GM12892 (cell line): ENCODE measurements around the gene LSS.
"Not testable (repeated sequence)": the region's sequence is repeated elsewhere in the genome, so short reads cannot be mapped to it uniquely, and the experiment has no call there.

Experiments
- POLR2A ChIP-seq: IDR thresholded peaks from 2 replicates; pipeline ENCODE4 v1.6.1; 2011; ENCODE audit warnings: low read depth, low read length, control low read depth
- POLR2AphosphoS5 ChIP-seq: IDR thresholded peaks from 2 replicates; pipeline ENCODE4 v1.6.1; 2011; ENCODE audit warnings: low read depth, low read length, control low read depth
- TAF1 ChIP-seq: IDR thresholded peaks from 2 replicates; pipeline ENCODE4 v1.6.1; 2011; ENCODE audit warnings: low read depth, mild to moderate bottlenecking, control low read depth, low read length, borderline replicate concordance

DNA sequence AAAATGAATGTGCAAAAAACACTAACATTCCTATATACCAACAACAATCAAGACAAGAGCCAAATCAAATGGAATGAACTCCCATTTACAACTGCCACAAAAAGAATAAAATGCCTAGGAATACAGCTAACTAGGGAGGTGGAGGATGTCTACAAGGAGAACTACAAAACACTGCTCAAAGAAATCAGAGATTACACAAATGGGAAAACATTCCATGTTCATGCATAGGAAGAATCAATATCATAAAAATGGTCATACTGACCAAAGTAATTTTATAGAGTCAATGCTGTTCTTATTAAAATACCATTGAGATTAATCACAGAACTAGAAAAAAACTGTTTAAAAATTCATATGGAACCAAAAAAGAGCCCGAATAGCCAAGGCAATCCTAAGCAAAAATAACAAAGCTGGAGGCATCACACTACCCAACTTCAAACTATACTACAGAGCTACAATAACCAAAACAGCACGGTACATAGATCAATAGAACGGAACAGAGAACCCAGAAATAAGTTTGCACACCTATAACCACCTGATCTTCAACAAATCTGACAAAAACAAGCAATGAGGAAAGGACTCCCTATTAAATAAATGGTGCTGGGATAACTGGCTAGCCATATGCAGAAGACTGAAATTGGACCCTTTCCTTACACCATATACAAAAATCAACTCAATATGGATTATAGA lies 52.0 kb downstream of the LSS start:
- TF ChIP-seq TAF1, POLR2AphosphoS5, POLR2A: not testable (repeated sequence)
